ENCODE results near the gene SIAH2. TPM values are rescaled to one million over a fixed set of nuclear protein-coding genes. Genes with fewer than 3 reads are reported as not detected.
"Not testable (repeated sequence)": the region's sequence is repeated elsewhere in the genome, so short reads cannot be mapped to it uniquely, and the experiment has no call there.

The SIAH2 gene
- total and polyA plus RNA-seq, 9 donors = 15.9 to 22.1 (median 19.8) TPM

DNA sequence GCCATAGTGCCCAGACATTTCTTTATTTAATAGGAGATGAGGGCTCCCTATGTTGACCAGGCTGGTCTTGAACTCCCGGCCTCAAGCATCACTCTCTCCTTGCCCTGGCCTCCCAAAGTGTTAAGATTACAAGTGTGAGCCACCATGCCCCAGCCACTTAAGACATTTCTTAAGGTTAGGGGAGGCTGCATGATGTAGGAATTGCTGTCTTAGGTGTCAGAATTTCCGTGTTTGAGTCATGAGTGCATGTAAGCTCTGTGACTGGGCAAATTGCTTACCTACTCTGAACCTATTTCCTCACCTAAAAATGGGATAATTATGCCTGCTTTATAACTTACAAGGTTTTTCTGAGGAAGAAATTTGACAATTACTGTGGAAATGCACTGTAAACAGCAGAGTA, 34.2 kb upstream of the SIAH2 start:
- Histone ChIP-seq H3K4me1 (ENCODE audit: control insufficient read depth, insufficient read depth, low read length) (peaks cover 4% of the 10 kb centered on the region), H3K36me3 (ENCODE audit: control insufficient read depth, insufficient read depth, low read length) (no peaks in the 10 kb centered on the region), H3K27ac (ENCODE audit: low read length) (no peak overlapping the region), H3K9me3 (replicated peaks; ENCODE audit: control insufficient read depth, low read depth, low read length) (no peaks in the 10 kb centered on the region), H3K27me3 (ENCODE audit: control insufficient read depth, insufficient read depth, low read length) (no peaks in the 10 kb centered on the region), H3K4me3 (ENCODE audit: low read length) (no peak overlapping the region)
- no CpG with 5 or more reads among the region's 2 CpGs for WGBS (ENCODE audit: insufficient coverage)
- no peak for DNase-seq

DNA sequence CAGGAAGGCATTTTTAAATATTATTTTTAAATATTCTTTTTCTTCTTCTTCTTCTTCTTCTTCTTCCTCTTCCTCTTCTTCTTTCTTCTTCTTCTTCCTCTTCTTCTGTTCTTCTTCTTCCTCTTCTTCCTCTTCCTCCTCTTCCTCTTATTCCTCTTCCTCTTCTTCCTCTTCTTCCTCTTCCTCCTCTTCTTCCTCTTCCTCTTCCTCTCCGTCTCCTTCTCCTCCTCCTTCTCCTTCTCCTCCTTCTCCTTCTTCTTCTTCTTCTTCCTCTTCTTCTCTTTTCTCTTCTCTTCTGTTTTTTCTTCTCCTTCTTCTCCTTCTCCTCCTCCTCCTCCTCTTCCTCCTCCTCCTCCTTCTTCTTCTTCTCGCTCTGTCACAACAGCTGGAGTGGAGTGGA, 33.6 kb upstream of the SIAH2 start:
- not testable (repeated sequence) for H3K9me3 ChIP-seq (replicated peaks; ENCODE audit: control insufficient read depth, low read depth, low read length); H3K4me3 ChIP-seq (ENCODE audit: low read length); H3K36me3 ChIP-seq (ENCODE audit: control insufficient read depth, insufficient read depth, low read length); H3K27ac ChIP-seq (ENCODE audit: low read length); H3K27me3 ChIP-seq (ENCODE audit: control insufficient read depth, insufficient read depth, low read length); H3K4me1 ChIP-seq (ENCODE audit: control insufficient read depth, insufficient read depth, low read length); DNase-seq
- 80% methylated on average over 1 of the region's 2 CpGs for WGBS (ENCODE audit: insufficient coverage)

DNA sequence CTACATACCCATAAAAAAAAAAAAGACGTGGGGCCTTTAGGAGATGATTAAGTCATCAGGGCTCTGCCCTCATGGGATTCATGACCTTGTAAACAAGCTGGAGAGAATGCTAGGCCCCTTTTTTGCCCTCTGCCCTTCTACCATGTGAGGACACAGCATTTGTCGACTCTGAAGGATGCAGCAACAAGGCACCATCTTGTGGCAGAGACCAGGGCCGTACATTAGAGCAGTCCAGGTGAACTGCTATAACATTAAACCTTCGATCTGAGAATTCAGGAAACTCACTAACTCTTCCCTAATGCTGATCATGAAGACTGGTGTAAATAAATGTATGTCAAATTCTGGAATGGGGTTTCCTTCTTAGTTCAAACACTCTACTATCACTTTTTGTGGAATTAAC, 30.7 kb upstream of the SIAH2 start:
- WGBS (ENCODE audit: insufficient coverage) = 59% methylated on average over 2 of the region's 4 CpGs
- H3K4me3 ChIP-seq (ENCODE audit: low read length) = no peak overlapping the region
- no peaks in the 10 kb centered on the region for H3K36me3 ChIP-seq (ENCODE audit: control insufficient read depth, insufficient read depth, low read length)
- no peaks in the 10 kb centered on the region for H3K9me3 ChIP-seq (replicated peaks; ENCODE audit: control insufficient read depth, low read depth, low read length)
- no peak for DNase-seq
- H3K4me1 ChIP-seq (ENCODE audit: control insufficient read depth, insufficient read depth, low read length) = peaks cover 8% of the 10 kb centered on the region
- H3K27ac ChIP-seq (ENCODE audit: low read length) = no peak overlapping the region
- no peaks in the 10 kb centered on the region for H3K27me3 ChIP-seq (ENCODE audit: control insufficient read depth, insufficient read depth, low read length)

DNA sequence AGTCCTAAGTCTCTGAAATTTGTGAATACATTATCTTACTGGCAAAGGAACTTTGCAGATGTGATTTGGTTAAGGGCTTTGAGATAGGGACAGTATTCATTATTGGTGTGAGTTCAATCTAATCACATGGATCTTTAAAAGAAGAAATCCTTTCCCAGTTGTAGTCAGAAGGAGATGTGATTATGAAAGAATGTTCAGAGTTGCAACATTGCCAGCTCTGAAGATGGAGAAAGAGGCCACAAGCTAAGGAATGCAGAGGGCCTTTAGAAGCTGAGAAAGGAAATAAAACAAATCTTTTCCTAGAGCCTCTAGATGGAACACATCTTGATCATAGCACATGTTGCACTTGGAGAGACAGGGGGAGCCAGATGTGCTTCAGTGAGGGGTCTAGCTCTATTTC, 27.7 kb upstream of the SIAH2 start:
- Histone ChIP-seq H3K27ac (ENCODE audit: low read length) (no peak overlapping the region), H3K4me3 (ENCODE audit: low read length) (no peak overlapping the region), H3K4me1 (ENCODE audit: control insufficient read depth, insufficient read depth, low read length) (peaks cover 8% of the 10 kb centered on the region), H3K27me3 (ENCODE audit: control insufficient read depth, insufficient read depth, low read length) (peaks cover 2% of the 10 kb centered on the region), H3K9me3 (replicated peaks; ENCODE audit: control insufficient read depth, low read depth, low read length) (no peaks in the 10 kb centered on the region), H3K36me3 (ENCODE audit: control insufficient read depth, insufficient read depth, low read length) (no peaks in the 10 kb centered on the region)
- no peak for DNase-seq

DNA sequence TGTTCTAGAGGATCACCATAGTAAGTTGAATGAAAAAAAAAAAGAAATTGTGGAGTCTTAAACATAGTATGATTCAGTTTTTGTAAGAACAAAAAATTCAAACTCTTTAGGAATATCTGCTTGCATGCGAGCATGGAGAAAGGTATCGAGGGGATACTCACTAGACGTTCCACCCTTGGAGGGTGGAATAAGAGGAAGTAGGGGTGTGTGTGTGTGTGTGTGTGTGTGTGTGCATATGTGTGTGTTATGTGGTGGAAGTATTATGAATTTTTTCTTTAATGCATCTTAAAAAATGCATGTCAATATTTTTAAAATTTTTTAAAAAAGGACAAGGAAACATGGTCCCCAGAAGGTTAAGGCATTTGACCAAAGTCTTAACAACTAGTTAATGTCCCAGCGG, 26.5 kb upstream of the SIAH2 start:
- DNase-seq = no peak
- Histone ChIP-seq H3K9me3 (replicated peaks; ENCODE audit: control insufficient read depth, low read depth, low read length) (no peaks in the 10 kb centered on the region), H3K36me3 (ENCODE audit: control insufficient read depth, insufficient read depth, low read length) (no peaks in the 10 kb centered on the region), H3K4me3 (ENCODE audit: low read length) (no peak overlapping the region), H3K27me3 (ENCODE audit: control insufficient read depth, insufficient read depth, low read length) (peaks cover 2% of the 10 kb centered on the region), H3K27ac (ENCODE audit: low read length) (no peak overlapping the region), H3K4me1 (ENCODE audit: control insufficient read depth, insufficient read depth, low read length) (peaks cover 8% of the 10 kb centered on the region)
- WGBS (ENCODE audit: insufficient coverage) = no CpG with 5 or more reads among the region's 4 CpGs

DNA sequence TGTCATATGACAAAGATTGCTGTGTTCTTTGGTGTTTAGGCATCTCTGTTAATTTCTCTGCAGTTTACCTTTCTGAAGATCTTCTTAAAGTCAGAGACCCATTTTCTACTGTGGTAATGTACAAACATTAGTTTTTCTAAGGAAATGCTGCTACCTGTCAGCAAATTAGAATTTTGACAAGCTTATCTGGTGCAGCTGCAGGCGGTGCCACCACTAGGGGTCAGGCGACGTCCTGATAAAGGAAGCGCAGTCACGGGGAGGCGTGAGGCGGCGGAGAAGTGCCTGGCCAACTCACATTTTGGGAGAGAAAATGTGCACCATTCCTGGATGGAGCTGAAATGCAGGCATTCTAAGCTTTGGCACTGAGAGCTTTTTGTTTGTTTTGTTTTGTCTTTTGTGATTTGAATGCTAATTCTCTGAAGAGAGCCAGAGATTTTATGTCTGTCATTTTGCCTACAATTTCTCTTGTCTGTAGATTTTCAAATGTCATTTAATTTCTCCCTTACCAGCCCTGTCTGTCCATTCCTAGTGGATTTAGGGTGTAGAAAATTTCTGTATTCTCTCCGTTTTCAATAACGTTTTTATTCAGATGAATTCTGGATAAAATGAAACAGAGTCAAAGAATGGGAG, 24.9 kb upstream of the SIAH2 start:
- peaks cover 2% of the 10 kb centered on the region for H3K27me3 ChIP-seq (ENCODE audit: control insufficient read depth, insufficient read depth, low read length)
- WGBS (ENCODE audit: insufficient coverage) = 3% methylated on average over 8 of the region's 10 CpGs
- H3K36me3 ChIP-seq (ENCODE audit: control insufficient read depth, insufficient read depth, low read length) = no peaks in the 10 kb centered on the region
- peak; percentile 87 for DNase-seq
- H3K4me3 ChIP-seq (ENCODE audit: low read length) = no peak overlapping the region
- peaks cover 4% of the 10 kb centered on the region for H3K4me1 ChIP-seq (ENCODE audit: control insufficient read depth, insufficient read depth, low read length)
- H3K9me3 ChIP-seq (replicated peaks; ENCODE audit: control insufficient read depth, low read depth, low read length) = no peaks in the 10 kb centered on the region
- no peak overlapping the region for H3K27ac ChIP-seq (ENCODE audit: low read length)

DNA sequence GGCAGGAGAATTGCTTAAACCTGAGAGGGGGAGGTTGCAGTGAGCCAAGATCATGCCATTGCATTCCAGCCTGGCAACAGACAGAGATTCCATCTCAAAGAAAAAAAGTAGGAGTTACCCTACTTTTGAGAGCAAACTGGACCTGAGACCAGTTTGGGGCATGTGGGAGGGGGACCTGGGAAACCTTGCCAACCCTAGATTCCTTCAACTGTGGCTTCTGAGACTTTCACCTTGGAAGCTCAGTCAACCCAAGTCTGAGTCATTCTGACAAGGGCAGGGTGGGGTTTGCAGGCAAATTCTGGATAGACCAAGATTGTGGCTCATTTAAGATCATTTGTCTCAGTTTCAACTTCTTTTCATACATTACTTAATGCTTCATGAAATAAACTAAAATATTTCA, 23.8 kb upstream of the SIAH2 start:
- no peak overlapping the region for H3K4me3 ChIP-seq (ENCODE audit: low read length)
- H3K27me3 ChIP-seq (ENCODE audit: control insufficient read depth, insufficient read depth, low read length) = peaks cover 2% of the 10 kb centered on the region
- no peak overlapping the region for H3K27ac ChIP-seq (ENCODE audit: low read length)
- no peak for DNase-seq
- peaks cover 4% of the 10 kb centered on the region for H3K4me1 ChIP-seq (ENCODE audit: control insufficient read depth, insufficient read depth, low read length)
- no peaks in the 10 kb centered on the region for H3K36me3 ChIP-seq (ENCODE audit: control insufficient read depth, insufficient read depth, low read length)
- H3K9me3 ChIP-seq (replicated peaks; ENCODE audit: control insufficient read depth, low read depth, low read length) = no peaks in the 10 kb centered on the region

DNA sequence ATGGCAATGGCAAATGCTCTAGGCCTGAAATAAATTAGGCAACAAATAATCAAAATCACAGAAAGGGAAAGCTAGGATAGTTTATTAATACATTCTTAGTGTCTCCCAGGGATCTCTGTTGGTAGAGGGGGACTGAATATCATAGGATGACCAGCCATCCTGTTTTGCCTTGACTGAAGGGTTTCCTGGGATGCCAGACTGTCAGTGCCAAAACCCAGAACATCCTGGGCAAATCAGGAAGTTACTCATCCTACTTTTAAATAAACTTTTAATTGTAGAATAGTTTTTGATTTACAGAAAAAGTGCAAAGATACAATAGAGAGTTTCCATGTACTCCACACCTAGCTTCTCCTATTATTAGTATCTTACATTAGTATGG, 21.8 kb upstream of the SIAH2 start:
- no peaks in the 10 kb centered on the region for H3K36me3 ChIP-seq (ENCODE audit: control insufficient read depth, insufficient read depth, low read length)
- H3K27me3 ChIP-seq (ENCODE audit: control insufficient read depth, insufficient read depth, low read length) = peaks cover 2% of the 10 kb centered on the region
- H3K27ac ChIP-seq (ENCODE audit: low read length) = no peak overlapping the region
- DNase-seq = no peak
- H3K9me3 ChIP-seq (replicated peaks; ENCODE audit: control insufficient read depth, low read depth, low read length) = no peaks in the 10 kb centered on the region
- H3K4me3 ChIP-seq (ENCODE audit: low read length) = no peak overlapping the region
- no peaks in the 10 kb centered on the region for H3K4me1 ChIP-seq (ENCODE audit: control insufficient read depth, insufficient read depth, low read length)

DNA sequence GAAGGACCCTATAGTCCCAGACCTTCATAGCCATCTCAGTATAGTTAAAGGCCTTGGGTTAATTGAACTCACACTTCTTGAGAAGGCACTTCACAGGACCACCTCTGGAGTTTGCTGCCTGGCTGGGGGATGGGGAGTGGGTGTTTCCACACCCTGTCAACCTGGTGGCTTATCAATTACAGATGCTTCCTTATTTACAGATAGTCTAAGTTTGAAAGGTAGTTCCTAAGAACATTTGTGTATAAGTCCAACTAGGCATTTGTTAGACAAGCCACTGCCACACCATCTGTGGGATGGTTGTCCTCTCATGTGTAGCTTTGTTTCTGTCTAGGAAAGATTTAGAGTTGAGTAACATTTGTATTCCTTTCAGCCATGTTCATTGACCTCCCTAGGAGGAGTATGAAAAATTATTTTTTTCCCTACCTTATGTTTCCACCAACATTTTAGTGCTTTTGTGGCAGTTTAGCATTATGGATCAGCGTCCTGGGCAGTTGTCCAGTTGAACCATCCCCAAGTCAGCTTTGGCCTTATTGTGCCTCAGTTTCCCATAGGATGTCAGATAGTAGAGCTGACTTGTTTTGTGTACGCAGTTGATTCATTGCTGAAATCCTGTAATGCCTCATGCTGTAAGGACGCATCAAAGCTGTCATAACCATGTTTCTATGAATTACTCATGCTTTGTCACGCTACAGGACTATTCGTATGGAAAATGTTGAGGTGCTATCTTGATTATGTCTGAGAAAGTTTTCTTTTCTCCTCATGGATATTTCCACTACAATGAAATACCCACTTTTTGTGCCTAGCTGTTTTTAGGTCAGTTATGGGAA, 21.2 kb upstream of the SIAH2 start:
- no peaks in the 10 kb centered on the region for H3K9me3 ChIP-seq (replicated peaks; ENCODE audit: control insufficient read depth, low read depth, low read length)
- H3K36me3 ChIP-seq (ENCODE audit: control insufficient read depth, insufficient read depth, low read length) = no peaks in the 10 kb centered on the region
- H3K27me3 ChIP-seq (ENCODE audit: control insufficient read depth, insufficient read depth, low read length) = peaks cover 2% of the 10 kb centered on the region
- no peaks in the 10 kb centered on the region for H3K4me1 ChIP-seq (ENCODE audit: control insufficient read depth, insufficient read depth, low read length)
- H3K4me3 ChIP-seq (ENCODE audit: low read length) = no peak overlapping the region
- no peak for DNase-seq
- no peak overlapping the region for H3K27ac ChIP-seq (ENCODE audit: low read length)
- WGBS (ENCODE audit: insufficient coverage) = no CpG with 5 or more reads among the region's 5 CpGs

DNA sequence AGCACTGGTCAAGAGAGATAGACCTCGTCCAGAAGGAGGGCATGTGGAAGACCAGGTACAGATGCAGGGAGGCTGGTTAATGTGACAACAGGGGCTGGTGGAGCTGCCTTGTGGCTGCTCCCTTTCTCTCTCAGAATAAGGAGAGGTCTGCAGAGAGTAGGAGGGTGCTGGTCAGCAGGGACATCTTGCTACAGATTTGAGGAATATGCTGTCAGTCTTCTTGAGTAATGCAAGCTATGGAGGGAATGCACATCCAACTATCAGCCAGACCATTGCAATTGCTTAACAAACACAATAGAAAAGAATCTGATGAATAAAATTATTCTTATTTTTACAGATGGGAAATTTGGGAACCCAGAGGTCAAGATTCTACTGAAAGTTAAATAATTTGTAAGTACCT, 20.3 kb upstream of the SIAH2 start:
- 33% methylated on average over 1 of the region's 1 CpG for WGBS (ENCODE audit: insufficient coverage)
- no peaks in the 10 kb centered on the region for H3K4me1 ChIP-seq (ENCODE audit: control insufficient read depth, insufficient read depth, low read length)
- no peak overlapping the region for H3K4me3 ChIP-seq (ENCODE audit: low read length)
- H3K27ac ChIP-seq (ENCODE audit: low read length) = no peak overlapping the region
- no peaks in the 10 kb centered on the region for H3K9me3 ChIP-seq (replicated peaks; ENCODE audit: control insufficient read depth, low read depth, low read length)
- peaks cover 2% of the 10 kb centered on the region for H3K27me3 ChIP-seq (ENCODE audit: control insufficient read depth, insufficient read depth, low read length)
- DNase-seq = no peak
- H3K36me3 ChIP-seq (ENCODE audit: control insufficient read depth, insufficient read depth, low read length) = no peaks in the 10 kb centered on the region
